ENCODE data around the gene CABP7.

DNA sequence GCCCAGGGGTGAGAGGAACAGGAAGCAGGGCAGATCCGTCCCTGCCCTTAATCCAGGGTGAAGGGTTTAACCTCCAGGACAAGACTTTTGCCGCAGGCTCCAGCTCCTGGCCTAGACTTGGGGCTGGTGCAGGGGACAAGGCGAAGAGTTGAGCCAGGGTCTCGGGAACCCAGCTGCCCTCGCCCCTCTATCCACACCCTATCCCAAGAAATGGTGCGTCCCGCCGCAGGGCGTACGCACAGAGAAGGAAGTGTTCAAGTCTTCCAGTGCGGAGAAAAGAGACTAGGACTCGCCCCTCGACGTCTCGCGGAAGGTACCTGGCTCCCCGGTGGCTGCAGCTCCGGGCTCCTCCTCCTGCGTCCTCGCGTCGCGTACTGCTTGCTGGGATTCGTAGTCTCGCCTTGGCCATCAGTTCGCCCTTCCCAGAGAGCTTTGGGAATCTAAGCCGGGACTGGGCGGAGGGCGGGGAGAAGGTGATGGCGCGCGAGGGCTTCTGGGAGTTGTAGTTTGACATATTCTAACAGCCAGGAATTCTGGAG lies 46.9 kb downstream of the CABP7 start, which contains the start of gene ZMAT5:
- TF ChIP-seq POLR2A (IDR thresholded peaks at IDR 0.05; ENCODE audit: low read depth, low read length), result peak; percentile 45; the same call in 1 of the 2 replicates
- no peak for TF ChIP-seq POLR2AphosphoS5 (IDR thresholded peaks at IDR 0.05; ENCODE audit: low read depth, low read length)

Measured in GM12892 (cell line).